GM19239 (cell line): ENCODE results near the gene C19orf47.
A peak's percentile ranks its signal among the peaks of the same experiment; 100 is the strongest.

Experiments used
- DNase-seq: peaks from one replicate; pipeline ENCODE4 v3.0.0; 2011; ENCODE audit warnings: low spot score; ENCODE audit not compliant: insufficient read length
- FAIRE-seq: peaks from 2 replicates; lab custom pipeline; 2011; peaks lifted over from hg19 to GRCh38; lab: Jason Lieb, UNC

The C19orf47 gene

GRCh38 chr19:40348125-40348913, at the start of gene C19orf47, which contains the start of gene PLD3:
C19orf47 (minus strand) TSS chr19:40348397; CDS start chr19:40341857, 6,540 bp downstream.
PLD3 (plus strand) TSS chr19:40348695; CDS start chr19:40366484, 17,789 bp downstream.
- FAIRE-seq, result peak; percentile 97
- DNase-seq, result peak; percentile 100

- DNase-seq (no peak), FAIRE-seq (no peak)
These were observed 49.3 kb upstream of the C19orf47 start for GRCh38 chr19:40397568-40397906.

- DNase-seq (no peak), FAIRE-seq (no peak)
These were observed 48.8 kb upstream of the C19orf47 start for GRCh38 chr19:40396886-40397567.

GRCh38 chr19:40395956-40396355, 47.8 kb upstream of the C19orf47 start:
- DNase-seq (no peak), FAIRE-seq (no peak)

GRCh38 chr19:40394816-40395210, 46.6 kb upstream of the C19orf47 start:
- no peak for FAIRE-seq
- DNase-seq, result no peak

GRCh38 chr19:40393894-40394815, 46.0 kb upstream of the C19orf47 start:
- DNase-seq, result no peak
- no peak for FAIRE-seq

GRCh38 chr19:40392894-40393517, 44.8 kb upstream of the C19orf47 start:
- no peak for DNase-seq
- no peak for FAIRE-seq

- FAIRE-seq (no peak), DNase-seq (no peak)
These were observed 43.9 kb upstream of the C19orf47 start for GRCh38 chr19:40392123-40392522.

- no peak for FAIRE-seq
- no peak for DNase-seq
These were observed 42.0 kb upstream of the C19orf47 start, which contains the start of gene HIPK4 for GRCh38 chr19:40390084-40390742. HIPK4 (minus strand) TSS chr19:40390181; CDS start chr19:40389902, 279 bp downstream.

- DNase-seq (no peak), FAIRE-seq (no peak)
These were observed 41.3 kb upstream of the C19orf47 start for GRCh38 chr19:40389404-40390083.

GRCh38 chr19:40388481-40388880, 40.3 kb upstream of the C19orf47 start:
- no peak for DNase-seq
- no peak for FAIRE-seq

GRCh38 chr19:40387155-40387554, 39.0 kb upstream of the C19orf47 start:
- no peak for FAIRE-seq
- DNase-seq, result no peak

- DNase-seq, result no peak
- no peak for FAIRE-seq
These were observed 35.6 kb upstream of the C19orf47 start for GRCh38 chr19:40383668-40384248.

GRCh38 chr19:40381321-40381720, 33.1 kb upstream of the C19orf47 start:
- DNase-seq (no peak), FAIRE-seq (no peak)

- no peak for FAIRE-seq
- no peak for DNase-seq
These were observed 32.2 kb upstream of the C19orf47 start for GRCh38 chr19:40380199-40381037.

GRCh38 chr19:40379446-40380198, 31.4 kb upstream of the C19orf47 start:
- no peak for DNase-seq
- FAIRE-seq, result no peak

GRCh38 chr19:40378509-40378908, 30.3 kb upstream of the C19orf47 start:
- DNase-seq, result no peak

More at GRCh38 chr19:40378509-40378908, 30.3 kb upstream of the C19orf47 start:
- no peak for FAIRE-seq
